ENCODE measurements around the gene OXTR. TPM values are rescaled to one million over a fixed set of nuclear protein-coding genes. Genes with fewer than 3 reads are reported as not detected.
"Not testable (repeated sequence)": the region's sequence is repeated elsewhere in the genome, so short reads cannot be mapped to it uniquely, and the experiment has no call there.

The OXTR gene
- polyA plus RNA-seq, 1 donor (not counting 4 experiments of a cell fraction or from before 2014, with no cell fraction given) = 0.16 TPM

DNA sequence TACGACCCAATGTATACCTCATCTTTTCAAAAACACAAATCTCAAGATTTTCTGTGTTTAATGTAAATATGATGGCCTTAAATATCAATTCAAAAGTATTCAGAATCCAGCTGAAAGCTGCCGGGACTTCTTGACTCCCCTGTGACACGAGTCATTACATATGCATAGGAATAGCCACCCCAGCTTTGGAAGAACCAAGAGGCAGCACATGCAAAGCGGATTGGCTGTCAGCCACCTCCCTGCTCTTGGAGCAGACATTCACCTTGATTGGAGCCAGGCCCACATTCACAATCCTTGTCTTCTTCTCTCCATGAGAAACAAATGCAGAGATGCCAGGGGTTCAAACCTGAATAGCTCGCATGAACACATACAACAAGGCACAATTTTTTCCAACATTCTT is 46.6 kb downstream of the OXTR start:
- dilution Hi-C loops (cut with MboI; ENCODE audit: extremely low pct_ligation_motif_present, low sequenced_read_pairs) = no loop called here
- no peaks in the 10 kb centered on the region for H3K79me2 ChIP-seq (ENCODE audit: control insufficient read depth, insufficient read depth, low read length)
- H3K9me3 ChIP-seq (ENCODE audit: control insufficient read depth, low read depth, low read length) = no peaks in the 10 kb centered on the region
- no peak for FAIRE-seq
- H3K4me2 ChIP-seq (ENCODE audit: control insufficient read depth, extremely low read depth, insufficient read depth, low read depth, low read length) = no peak overlapping the region
- no peak overlapping the region for H3K9ac ChIP-seq (ENCODE audit: control insufficient read depth, extremely low read depth, insufficient read depth, low read length)
- H3K4me1 ChIP-seq (ENCODE audit: control insufficient read depth, extremely low read depth, insufficient read depth, low read length) = peaks cover 4% of the 10 kb centered on the region
- no peak overlapping the region for H3K27ac ChIP-seq (ENCODE audit: control insufficient read depth, insufficient read depth, low read length)
- no peak overlapping the region for H3K4me3 ChIP-seq (ENCODE audit: control insufficient read depth in 2 of 3, extremely low read depth in 1 of 3, insufficient read depth in 2 of 3, low read depth in 1 of 3, low read length in 3 of 3)
- no peak for DNase-seq (ENCODE audit: low read depth, low spot score)
- TF ChIP-seq EZH2 (IDR thresholded peaks at IDR 0.05; ENCODE audit: low read length) (no peak), CTCF (optimal IDR thresholded peaks at IDR 0.05 in 1 of 3, IDR thresholded peaks at IDR 0.05 in 1 of 3, conservative IDR thresholded peaks at IDR 0.05 in 1 of 3; ENCODE audit: extremely low read depth in 1 of 3, insufficient read depth in 2 of 3, low read length in 3 of 3) (no peak)
- H4K20me1 ChIP-seq (ENCODE audit: control insufficient read depth, extremely low read depth, insufficient read depth, low read length) = no peaks in the 10 kb centered on the region
- no peaks in the 10 kb centered on the region for H3K9me1 ChIP-seq (ENCODE audit: control insufficient read depth, extremely low read depth, insufficient read depth, low read length)
- no peak overlapping the region for H2AFZ ChIP-seq (ENCODE audit: control insufficient read depth, low read length)
- H3K36me3 ChIP-seq (ENCODE audit: control insufficient read depth in 2 of 2, extremely low read depth in 1 of 2, insufficient read depth in 2 of 2, low read length in 2 of 2) = no peaks in the 10 kb centered on the region
- no peaks in the 10 kb centered on the region for H3K27me3 ChIP-seq (ENCODE audit: control insufficient read depth, extremely low read depth, insufficient read depth, low read length)

- H3K9me1 ChIP-seq (ENCODE audit: control insufficient read depth, extremely low read depth, insufficient read depth, low read length); DNase-seq (ENCODE audit: low read depth, low spot score); H3K9ac ChIP-seq (ENCODE audit: control insufficient read depth, extremely low read depth, insufficient read depth, low read length); H3K36me3 ChIP-seq (ENCODE audit: control insufficient read depth in 2 of 2, extremely low read depth in 1 of 2, insufficient read depth in 2 of 2, low read length in 2 of 2); H2AFZ ChIP-seq (ENCODE audit: control insufficient read depth, low read length); H3K4me2 ChIP-seq (ENCODE audit: control insufficient read depth, extremely low read depth, insufficient read depth, low read depth, low read length); H4K20me1 ChIP-seq (ENCODE audit: control insufficient read depth, extremely low read depth, insufficient read depth, low read length); H3K27ac ChIP-seq (ENCODE audit: control insufficient read depth, insufficient read depth, low read length); H3K79me2 ChIP-seq (ENCODE audit: control insufficient read depth, insufficient read depth, low read length); dilution Hi-C loops (cut with MboI; ENCODE audit: extremely low pct_ligation_motif_present, low sequenced_read_pairs); H3K9me3 ChIP-seq (ENCODE audit: control insufficient read depth, low read depth, low read length); H3K27me3 ChIP-seq (ENCODE audit: control insufficient read depth, extremely low read depth, insufficient read depth, low read length); H3K4me3 ChIP-seq (ENCODE audit: control insufficient read depth in 2 of 3, extremely low read depth in 1 of 3, insufficient read depth in 2 of 3, low read depth in 1 of 3, low read length in 3 of 3); FAIRE-seq: not testable (repeated sequence)
- H3K4me1 ChIP-seq (ENCODE audit: control insufficient read depth, extremely low read depth, insufficient read depth, low read length) = peaks cover 14% of the 10 kb centered on the region
Measured at GRCh38 chr3:8715757-8716156, 53.7 kb downstream of the OXTR start.
